GM12875 (cell line): ENCODE results near the gene KRT71.

Experiments
- H3K4me3 ChIP-seq: one replicate; pipeline ENCODE4 v1.5.1; 2011; ENCODE audit warnings: low read depth, low read length, control low read depth
- TF ChIP-seq, protein P1 (sequence below): IDR thresholded peaks from 2 replicates; pipeline ENCODE4 v1.5.1; 2011; ENCODE audit warnings: low read depth, mild to moderate bottlenecking, control low read depth, inconsistent platforms, low read length, moderate library complexity, borderline replicate concordance; ENCODE audit not compliant: insufficient read depth

Gene KRT71

DNA sequence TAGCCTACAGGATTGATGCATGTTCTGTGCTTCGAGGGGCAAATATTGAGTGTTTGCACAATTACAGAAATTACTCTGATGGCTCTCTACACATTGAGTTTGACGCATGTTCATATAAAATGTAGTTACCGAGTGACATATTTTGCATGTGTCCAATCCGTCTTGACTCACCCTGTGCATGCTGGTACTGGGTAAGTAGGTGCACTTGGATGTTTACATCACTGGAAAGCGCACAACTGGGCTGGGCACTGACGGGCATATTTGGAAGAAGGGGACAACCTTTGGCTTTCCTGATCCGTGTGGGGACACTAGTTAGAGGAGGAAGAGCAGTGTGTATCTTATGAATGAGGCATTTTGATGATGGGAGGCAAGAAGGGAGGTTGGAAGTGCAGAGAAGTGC is 55.0 kb downstream of the KRT71 start:
- TF ChIP-seq, protein P1, sequence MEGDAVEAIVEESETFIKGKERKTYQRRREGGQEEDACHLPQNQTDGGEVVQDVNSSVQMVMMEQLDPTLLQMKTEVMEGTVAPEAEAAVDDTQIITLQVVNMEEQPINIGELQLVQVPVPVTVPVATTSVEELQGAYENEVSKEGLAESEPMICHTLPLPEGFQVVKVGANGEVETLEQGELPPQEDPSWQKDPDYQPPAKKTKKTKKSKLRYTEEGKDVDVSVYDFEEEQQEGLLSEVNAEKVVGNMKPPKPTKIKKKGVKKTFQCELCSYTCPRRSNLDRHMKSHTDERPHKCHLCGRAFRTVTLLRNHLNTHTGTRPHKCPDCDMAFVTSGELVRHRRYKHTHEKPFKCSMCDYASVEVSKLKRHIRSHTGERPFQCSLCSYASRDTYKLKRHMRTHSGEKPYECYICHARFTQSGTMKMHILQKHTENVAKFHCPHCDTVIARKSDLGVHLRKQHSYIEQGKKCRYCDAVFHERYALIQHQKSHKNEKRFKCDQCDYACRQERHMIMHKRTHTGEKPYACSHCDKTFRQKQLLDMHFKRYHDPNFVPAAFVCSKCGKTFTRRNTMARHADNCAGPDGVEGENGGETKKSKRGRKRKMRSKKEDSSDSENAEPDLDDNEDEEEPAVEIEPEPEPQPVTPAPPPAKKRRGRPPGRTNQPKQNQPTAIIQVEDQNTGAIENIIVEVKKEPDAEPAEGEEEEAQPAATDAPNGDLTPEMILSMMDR = no peak
- H3K4me3 ChIP-seq = no peak overlapping the region

DNA sequence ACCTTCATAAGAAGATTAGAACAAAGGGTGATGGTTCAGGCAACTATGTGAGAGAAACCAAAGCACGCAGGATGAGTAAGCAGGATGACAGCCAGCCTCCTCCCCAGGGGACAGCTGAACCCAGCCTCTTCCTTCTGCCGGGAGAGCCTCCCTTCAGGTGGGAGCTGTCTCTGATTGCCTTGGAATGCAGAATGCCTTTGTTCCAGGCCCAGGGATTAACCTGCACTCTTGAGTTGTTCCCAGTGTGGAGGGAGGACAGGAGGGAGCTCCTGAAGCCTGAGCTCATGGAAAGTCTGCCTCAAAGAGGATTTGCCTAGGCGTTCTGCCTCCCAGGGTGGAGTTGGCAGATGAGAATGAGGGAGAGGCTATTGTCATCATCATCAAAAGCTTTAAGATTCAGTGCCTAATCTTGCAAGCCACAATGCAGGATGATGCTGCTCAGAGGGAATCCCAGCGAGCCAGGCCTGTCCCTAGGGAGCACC is 56.3 kb downstream of the KRT71 start:
- H3K4me3 ChIP-seq = no peak overlapping the region
- TF ChIP-seq, protein P1 = no peak

DNA sequence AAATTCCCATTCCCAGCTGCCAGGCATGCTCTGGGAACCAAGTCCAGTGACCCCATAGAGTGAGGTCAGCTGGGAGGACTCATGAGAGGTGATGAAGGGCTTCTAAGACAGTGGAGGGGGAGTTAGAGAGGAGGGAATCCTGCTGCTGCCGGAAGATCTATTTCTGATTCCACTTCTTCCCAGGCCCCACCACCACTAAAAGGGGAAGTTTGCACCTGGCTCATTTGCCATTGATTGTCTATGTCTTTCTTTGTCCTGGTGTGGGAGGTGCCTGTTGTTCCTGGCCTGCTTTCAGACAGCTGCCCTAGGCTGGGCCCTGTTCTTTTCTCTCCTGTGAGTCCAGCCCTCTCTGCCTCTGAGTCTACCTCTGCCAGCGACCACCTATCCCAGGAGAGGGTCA is 56.9 kb downstream of the KRT71 start:
- no peak overlapping the region for H3K4me3 ChIP-seq
- TF ChIP-seq, protein P1 = no peak

DNA sequence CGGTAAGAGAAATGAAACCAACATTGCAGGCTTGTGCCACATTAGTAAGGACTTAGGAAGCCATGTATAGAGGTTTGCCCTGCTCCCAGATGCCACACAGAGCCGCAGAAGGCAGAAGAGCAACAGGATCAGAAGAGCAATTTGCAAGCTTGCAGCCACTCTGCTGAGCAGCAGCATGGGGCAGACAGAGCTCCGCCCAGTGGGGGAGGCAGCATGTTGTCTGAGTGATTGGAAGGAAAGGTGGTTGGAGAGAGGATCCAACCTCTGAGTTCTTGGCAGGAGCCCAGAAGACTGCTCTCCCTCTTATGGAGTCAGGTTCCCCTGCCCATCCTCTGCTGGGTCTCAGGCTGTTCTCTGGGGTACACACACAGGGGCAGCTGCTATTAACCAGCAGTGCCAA is 57.6 kb downstream of the KRT71 start:
- no peak overlapping the region for H3K4me3 ChIP-seq
- TF ChIP-seq, protein P1 = no peak

DNA sequence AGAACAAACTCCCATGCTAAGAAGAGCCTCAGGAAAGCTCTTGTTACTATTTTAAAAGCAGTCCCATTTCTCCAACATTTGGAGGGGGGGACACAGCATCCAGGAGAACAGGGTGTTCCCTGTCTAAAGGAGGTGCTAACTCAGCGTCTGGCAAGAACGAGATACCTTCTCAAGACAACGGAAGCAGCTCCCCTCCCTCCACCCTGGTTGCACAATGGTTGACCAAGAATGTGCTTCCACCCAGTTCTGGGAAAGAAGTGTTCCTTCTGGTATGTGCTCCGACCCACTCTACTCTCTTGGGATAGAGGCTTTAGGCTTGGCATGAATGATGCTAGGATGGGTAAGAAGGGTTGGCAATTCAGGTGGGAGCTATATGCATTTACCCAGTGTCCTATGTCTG is 58.4 kb downstream of the KRT71 start:
- TF ChIP-seq, protein P1 = no peak
- H3K4me3 ChIP-seq = no peak overlapping the region

DNA sequence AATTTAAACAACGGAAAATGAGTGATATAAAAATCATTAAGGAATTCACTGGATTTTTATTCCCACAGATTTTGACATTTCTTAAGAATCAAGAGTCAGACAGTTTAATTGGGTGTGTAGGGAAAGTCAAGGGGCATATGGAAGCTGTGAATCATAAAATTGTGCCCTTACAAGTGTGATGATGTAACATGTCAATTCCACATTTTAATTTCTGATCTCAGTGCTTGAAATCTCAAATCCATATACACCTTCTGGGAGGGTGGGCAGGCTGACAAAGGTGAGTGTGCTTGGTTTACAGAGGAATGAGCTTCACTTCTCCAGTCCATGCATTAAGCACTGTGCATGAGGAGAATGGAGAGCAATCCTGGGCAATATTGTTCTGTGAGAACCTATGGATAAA is 58.8 kb downstream of the KRT71 start:
- no peak overlapping the region for H3K4me3 ChIP-seq
- TF ChIP-seq, protein P1 = no peak
